WTC11 (cell line): ENCODE results near the gene RAB11FIP5.

Experiments
- ATF2 ChIP-seq: sonication (generic); formaldehyde crosslinking; IDR thresholded peaks from 2 replicates; pipeline ENCODE4 v1.8.1; 2022; ENCODE audit warnings: low read depth, missing genetic modification reagents, borderline replicate concordance
- CTCF ChIP-seq: fragments of 200-600 bp; IDR thresholded peaks from 2 replicates; pipeline ENCODE4 v1.8.0; 2022; ENCODE audit warnings: antibody characterized with exemption
- E2F5 ChIP-seq: sonication (generic); formaldehyde crosslinking; IDR thresholded peaks from 2 replicates; pipeline ENCODE4 v1.8.1; 2022; ENCODE audit warnings: mild to moderate bottlenecking, moderate library complexity, missing genetic modification reagents
- MLX ChIP-seq: sonication (generic); formaldehyde crosslinking; IDR thresholded peaks from 2 replicates; pipeline ENCODE4 v1.8.1; 2023; ENCODE audit warnings: mild to moderate bottlenecking, missing genetic modification reagents, moderate library complexity
- NFYB ChIP-seq: sonication (generic); formaldehyde crosslinking; conservative IDR thresholded peaks from 2 replicates; pipeline ENCODE4 v1.8.0; 2022; ENCODE audit warnings: low read depth, missing genetic modification reagents
- NR1H2 ChIP-seq: sonication (generic); formaldehyde crosslinking; IDR thresholded peaks from 2 replicates; pipeline ENCODE4 v1.9.0; 2021; ENCODE audit warnings: mild to moderate bottlenecking, moderate library complexity, missing genetic modification reagents
- SP1 ChIP-seq: sonication (generic); formaldehyde crosslinking; conservative IDR thresholded peaks from 2 replicates; pipeline ENCODE4 v1.8.1; 2022; ENCODE audit warnings: missing genetic modification reagents
- TCF7 ChIP-seq: sonication (generic); formaldehyde crosslinking; IDR thresholded peaks from 2 replicates; pipeline ENCODE4 v1.8.0; 2022; ENCODE audit warnings: mild to moderate bottlenecking, low read depth, missing genetic modification reagents, moderate library complexity
- TEAD4 ChIP-seq: sonication (generic); formaldehyde crosslinking; IDR thresholded peaks from 2 replicates; pipeline ENCODE4 v1.8.0; 2022; ENCODE audit warnings: mild to moderate bottlenecking, missing genetic modification reagents
- ZNF219 ChIP-seq: sonication (generic); formaldehyde crosslinking; IDR thresholded peaks from 2 replicates; pipeline ENCODE4 v1.8.0; 2023; ENCODE audit warnings: missing genetic modification reagents, mild to moderate bottlenecking, borderline replicate concordance
- ZNF263 ChIP-seq: sonication (generic); formaldehyde crosslinking; IDR thresholded peaks from 2 replicates; pipeline ENCODE4 v1.8.1; 2022; ENCODE audit warnings: low read depth, mild to moderate bottlenecking, moderate library complexity, missing genetic modification reagents
- ZNF416 ChIP-seq: fragments of 250-450 bp; sonication (Bioruptor Pico); IDR thresholded peaks from 2 replicates; pipeline ENCODE4 v1.9.0; 2021; ENCODE audit warnings: mild to moderate bottlenecking, inconsistent platforms
- ZNF512 ChIP-seq: sonication (generic); formaldehyde crosslinking; IDR thresholded peaks from 2 replicates; pipeline ENCODE4 v1.8.1; 2022; ENCODE audit warnings: missing genetic modification reagents, borderline replicate concordance

GRCh38 chr2:73043276-73043675 lies 69.5 kb downstream of the RAB11FIP5 start:
- no peak for TF ChIP-seq NR1H2 (CRISPR knock-in tag)
- TF ChIP-seq ZNF416 (CRISPR knock-in tag) = no peak
- no peak for TF ChIP-seq MLX
- TF ChIP-seq ATF2 = no peak
- TF ChIP-seq E2F5 (CRISPR knock-in tag) = no peak
- TF ChIP-seq ZNF263 (CRISPR knock-in tag) = no peak
- TF ChIP-seq NFYB = no peak
- TF ChIP-seq TCF7 (CRISPR knock-in tag) = no peak
- no peak for TF ChIP-seq SP1 (CRISPR knock-in tag)
- TF ChIP-seq CTCF = no peak
- TF ChIP-seq ZNF219 (CRISPR knock-in tag) = no peak
- TF ChIP-seq ZNF512 (CRISPR knock-in tag) = no peak
- TF ChIP-seq TEAD4 (CRISPR knock-in tag) = no peak
